GM18526 (cell line): ENCODE measurements around the gene MXD4.

Source experiments
- POLR2A ChIP-seq: IDR thresholded peaks from 3 replicates; pipeline ENCODE4 v1.6.1; 2011; ENCODE audit not compliant: insufficient read length; ENCODE audit errors: extremely low read depth

The MXD4 gene

GRCh38 chr4:2272828-2273120 is 10.9 kb upstream of the MXD4 start:
- TF ChIP-seq POLR2A, result no peak

- TF ChIP-seq POLR2A, result no peak
Measured at GRCh38 chr4:2272026-2272827, 10.3 kb upstream of the MXD4 start.

GRCh38 chr4:2271279-2272025 is 9.5 kb upstream of the MXD4 start:
- no peak for TF ChIP-seq POLR2A

- TF ChIP-seq POLR2A, result no peak
Measured at GRCh38 chr4:2270341-2271165, 8.6 kb upstream of the MXD4 start.

GRCh38 chr4:2269618-2270163 is 7.8 kb upstream of the MXD4 start:
- TF ChIP-seq POLR2A, result no peak

GRCh38 chr4:2269206-2269531 is 7.3 kb upstream of the MXD4 start:
- no peak for TF ChIP-seq POLR2A

- TF ChIP-seq POLR2A, result no peak
Measured at GRCh38 chr4:2268357-2269205, 6.7 kb upstream of the MXD4 start.

- no peak for TF ChIP-seq POLR2A
Measured at GRCh38 chr4:2267841-2268240, 5.9 kb upstream of the MXD4 start.

GRCh38 chr4:2267320-2267811 is 5.5 kb upstream of the MXD4 start:
- TF ChIP-seq POLR2A, result no peak

- no peak for TF ChIP-seq POLR2A
Measured at GRCh38 chr4:2266821-2267220, 4.9 kb upstream of the MXD4 start.

- TF ChIP-seq POLR2A, result no peak
Measured at GRCh38 chr4:2266181-2266580, 4.3 kb upstream of the MXD4 start.

- no peak for TF ChIP-seq POLR2A
Measured at GRCh38 chr4:2265113-2266110, 3.5 kb upstream of the MXD4 start.

- TF ChIP-seq POLR2A, result no peak
Measured at GRCh38 chr4:2264481-2265041, 2.7 kb upstream of the MXD4 start.
